BLaER1 treated with 17β-estradiol and CSF1 and Interleukin-3, amounts not matched to agents 10 nM and 100 nM (cell line): Measurements from ENCODE around the gene TMF1.

ENCODE experiments used
- H3K27ac ChIP-seq, 11 experiments: shearing (Covaris generic); formaldehyde crosslinking; 2 replicates each; pipeline ENCODE4 v1.8.1; 2022
- H3K27me3 ChIP-seq, 11 experiments: shearing (Covaris generic); formaldehyde crosslinking; 2 replicates each; pipeline ENCODE4 v1.8.1; 2022
- H3K36me3 ChIP-seq, 11 experiments: shearing (Covaris generic); formaldehyde crosslinking; 2 replicates each; pipeline ENCODE4 v1.8.1; 2022
- H3K4me1 ChIP-seq, 10 experiments: shearing (Covaris generic); formaldehyde crosslinking; 2 replicates each; pipeline ENCODE4 v1.8.1; 2022
- H3K4me2 ChIP-seq, 11 experiments: shearing (Covaris generic); formaldehyde crosslinking; 2 replicates each; pipeline ENCODE4 v1.8.1; 2022
- H3K4me3 ChIP-seq, 10 experiments: shearing (Covaris generic); formaldehyde crosslinking; 2 replicates each; pipeline ENCODE4 v1.8.1; 2022
- H3K9ac ChIP-seq, 11 experiments: shearing (Covaris generic); formaldehyde crosslinking; 2 replicates each; pipeline ENCODE4 v1.8.1; 2022
- H3K9me3 ChIP-seq, 11 experiments: shearing (Covaris generic); formaldehyde crosslinking; replicated peaks in 1 of 11; 2 replicates each; pipeline ENCODE4 v1.8.1; 2022
- H4K20me1 ChIP-seq, 11 experiments: shearing (Covaris generic); formaldehyde crosslinking; 2 replicates each; pipeline ENCODE4 v1.8.1; 2022
- Cebpa-rat ChIP-seq, 11 experiments: shearing (Covaris generic); IDR thresholded peaks; 2 replicates each; pipeline ENCODE4 v1.8.1; 2022

The TMF1 gene

DNA sequence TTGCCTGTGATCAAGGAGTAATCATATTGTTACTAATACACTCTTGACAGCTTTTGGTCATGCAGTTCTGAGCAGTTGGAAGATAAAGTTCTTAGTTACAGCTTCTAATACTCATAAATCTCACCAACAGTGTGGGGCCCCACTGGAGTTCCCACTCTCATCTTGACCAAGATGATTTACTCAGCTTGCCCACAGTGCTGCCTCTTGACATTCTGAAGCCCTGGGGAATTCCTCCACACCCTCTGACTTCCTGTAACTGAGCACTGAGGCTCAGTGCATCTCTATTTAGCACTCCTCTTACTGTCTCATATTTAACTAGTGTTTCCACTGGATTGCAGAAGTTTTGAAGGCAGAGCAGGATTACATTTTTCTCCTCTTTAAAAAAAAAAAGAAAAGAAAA, 30.7 kb upstream of the TMF1 start:
- peak overlapping the region; percentile 16 to 94 (median 64); a peak in 14 of 20 replicates for H3K4me3 ChIP-seq
- peaks cover 62 to 83% (median 73%) of the 10 kb centered on the region in 10 experiments for H3K4me1 ChIP-seq

DNA sequence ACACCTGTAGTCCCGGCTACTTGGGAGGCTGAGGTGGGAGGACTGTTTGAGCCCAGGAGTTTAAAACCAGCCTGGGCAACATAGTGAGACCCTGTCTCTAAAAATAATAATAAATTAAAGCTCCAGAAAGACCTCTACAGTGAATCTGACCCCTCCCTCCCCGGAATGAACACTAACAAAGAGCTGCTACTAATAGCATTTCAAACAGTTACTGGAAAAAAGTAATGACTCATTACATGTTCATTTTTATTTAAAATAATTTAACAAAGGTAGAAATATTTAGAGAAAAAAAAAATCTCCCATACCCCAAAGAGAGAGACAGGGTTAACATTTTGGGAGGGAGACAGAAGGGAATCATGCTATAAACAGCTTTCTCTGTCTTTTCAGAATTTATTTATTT, 30.2 kb upstream of the TMF1 start:
- peak overlapping the region in 9 of 10 experiments; percentile 16 to 94 (median 34); a peak in 13 of 20 replicates for H3K4me3 ChIP-seq
- H3K36me3 ChIP-seq = peaks cover 0 to 9% (median 0%) of the 10 kb centered on the region in 11 experiments; a peak in 4 of 22 replicates
- peaks cover 0 to 13% (median 0%) of the 10 kb centered on the region in 11 experiments; a peak in 6 of 22 replicates for H4K20me1 ChIP-seq
- peak overlapping the region; percentile 54 to 89 (median 86) for H3K27ac ChIP-seq
- H3K4me2 ChIP-seq = peak overlapping the region; percentile 74 to 99 (median 94)
- H3K9me3 ChIP-seq = no peaks in the 10 kb centered on the region
- no peaks in the 10 kb centered on the region for H3K27me3 ChIP-seq
- peak overlapping the region; percentile 53 to 92 (median 89) for H3K9ac ChIP-seq
- H3K4me1 ChIP-seq = peaks cover 62 to 82% (median 73%) of the 10 kb centered on the region in 10 experiments
- no peak for TF ChIP-seq Cebpa-rat (IDR thresholded peaks at IDR 0.05)

More for the DNA sequence above, 30.7 kb upstream of the TMF1 start:
- H3K27ac ChIP-seq = peak overlapping the region; percentile 54 to 89 (median 86)
- peaks cover 0 to 15% (median 0%) of the 10 kb centered on the region in 11 experiments; a peak in 6 of 22 replicates for H4K20me1 ChIP-seq
- H3K4me2 ChIP-seq = peak overlapping the region; percentile 74 to 99 (median 94)
- peaks cover 0 to 6% (median 0%) of the 10 kb centered on the region in 11 experiments; a peak in 4 of 22 replicates for H3K36me3 ChIP-seq
- no peak for TF ChIP-seq Cebpa-rat (IDR thresholded peaks at IDR 0.05)
- peak overlapping the region; percentile 53 to 92 (median 89) for H3K9ac ChIP-seq
- no peaks in the 10 kb centered on the region for H3K9me3 ChIP-seq
- no peaks in the 10 kb centered on the region for H3K27me3 ChIP-seq

DNA sequence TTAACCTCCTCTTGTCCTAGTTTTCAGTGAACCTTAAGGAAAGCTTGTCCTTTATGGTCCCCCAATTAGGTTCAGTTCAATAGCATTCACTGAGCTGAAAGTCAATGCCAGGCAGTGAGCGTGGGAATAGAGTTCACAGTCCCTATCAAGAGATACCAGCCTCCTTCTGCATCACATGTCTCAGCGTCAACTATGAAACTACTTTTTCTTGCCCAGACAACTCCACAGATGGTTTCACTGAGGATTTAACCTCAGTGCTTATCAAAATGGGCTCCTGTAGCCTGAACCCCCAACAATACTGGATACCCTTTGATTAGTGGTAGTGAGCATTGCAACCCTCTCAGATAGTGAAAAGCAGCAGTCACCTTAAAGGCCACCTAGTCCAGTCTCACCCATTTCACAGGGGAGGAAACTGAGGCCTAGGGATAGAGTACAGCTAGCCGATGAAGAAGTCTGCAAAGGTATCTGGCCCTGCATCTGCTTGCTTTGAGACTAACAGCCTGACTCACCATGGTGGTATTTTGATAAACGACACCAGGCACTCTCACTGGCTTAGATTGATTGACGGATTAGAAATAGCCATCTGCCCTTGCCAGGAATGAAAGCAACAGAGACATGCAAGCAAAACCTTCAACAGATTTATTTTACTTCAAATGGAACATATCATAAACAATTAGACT, 29.6 kb upstream of the TMF1 start:
- Histone ChIP-seq H3K4me2 (peak overlapping the region; percentile 74 to 99 (median 94)), H3K9me3 (no peaks in the 10 kb centered on the region), H3K36me3 (peaks cover under 1 to 10% (median 3%) of the 10 kb centered on the region in 11 experiments; a peak in 16 of 22 replicates), H3K27ac (peak overlapping the region; percentile 54 to 89 (median 86)), H3K4me3 (peak overlapping the region in 5 of 10 experiments; percentile 23 to 94 (median 82); a peak in 8 of 20 replicates), H3K9ac (peak overlapping the region; percentile 53 to 92 (median 89); a peak in 21 of 22 replicates), H3K4me1 (peaks cover 60 to 76% (median 68%) of the 10 kb centered on the region in 10 experiments), H3K27me3 (no peaks in the 10 kb centered on the region), H4K20me1 (peaks cover 0 to 7% (median 0%) of the 10 kb centered on the region in 11 experiments; a peak in 2 of 22 replicates)
- TF ChIP-seq Cebpa-rat (IDR thresholded peaks at IDR 0.05) = no peak

DNA sequence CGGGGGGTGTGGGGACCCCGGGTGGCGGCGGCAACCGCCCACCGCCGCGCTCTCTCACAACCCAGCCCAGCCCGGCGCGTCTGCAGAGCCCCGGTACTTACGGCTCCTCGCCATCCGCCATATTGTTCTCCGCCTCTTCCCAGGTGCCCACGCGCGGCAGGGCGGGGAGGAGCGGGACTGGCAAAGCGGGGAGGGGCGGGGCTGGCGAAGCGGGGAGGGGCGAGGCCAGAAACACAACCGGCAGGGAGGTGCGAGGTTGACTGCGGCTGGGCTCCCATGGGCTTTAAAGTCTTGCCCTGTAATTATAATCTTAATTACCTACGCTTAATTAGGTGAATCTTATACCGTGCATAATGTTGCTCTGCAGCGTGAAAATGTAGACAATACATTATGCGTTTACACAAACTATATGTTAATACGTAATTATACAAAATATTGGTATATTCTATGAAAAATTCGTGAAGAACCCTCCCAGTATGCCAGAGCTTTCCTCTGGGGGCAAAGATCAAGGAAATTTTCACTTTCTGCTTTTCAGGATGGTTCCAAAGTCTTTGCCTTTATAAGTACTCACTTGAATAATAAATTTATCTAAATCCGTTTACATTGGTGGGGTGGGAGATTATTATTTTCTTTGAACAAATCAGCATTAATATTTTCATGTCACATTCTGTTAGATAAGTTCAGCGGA, 28.2 kb upstream of the TMF1 start, which contains the start of gene UBA3:
UBA3 (minus strand) TSS at position 133 of the 688 bp plus-strand sequence; CDS start at position 121, 12 bp downstream.
- Histone ChIP-seq H3K27me3 (no peaks in the 10 kb centered on the region), H3K9me3 (no peaks in the 10 kb centered on the region), H3K9ac (peak within 1 kb of the TSS; percentile 93 to 98 (median 97)), H3K4me1 (peaks cover 55 to 64% (median 60%) of the 10 kb centered on the region in 10 experiments), H3K4me2 (peak within 1 kb of the TSS; percentile 88 to 99 (median 93)), H4K20me1 (peaks cover 0 to 12% (median 0%) of the 10 kb centered on the region in 11 experiments; a peak in 2 of 22 replicates), H3K36me3 (peaks cover 14 to 23% (median 17%) of the 10 kb centered on the region in 11 experiments; a peak in 20 of 22 replicates), H3K4me3 (peak within 1 kb of the TSS; percentile 85 to 99 (median 97)), H3K27ac (peak within 1 kb of the TSS; percentile 86 to 97 (median 93))
- TF ChIP-seq Cebpa-rat (IDR thresholded peaks at IDR 0.05) = no peak

- H3K9ac ChIP-seq = peak overlapping the region; percentile 93 to 98 (median 97)
- no peaks in the 10 kb centered on the region for H3K27me3 ChIP-seq
- peak overlapping the region; percentile 86 to 97 (median 93) for H3K27ac ChIP-seq
- no peaks in the 10 kb centered on the region for H3K9me3 ChIP-seq
- H3K4me3 ChIP-seq = peak overlapping the region; percentile 85 to 99 (median 97)
- no peak for TF ChIP-seq Cebpa-rat (IDR thresholded peaks at IDR 0.05)
- peaks cover 22 to 32% (median 25%) of the 10 kb centered on the region in 11 experiments; a peak in 20 of 22 replicates for H3K36me3 ChIP-seq
- peak overlapping the region; percentile 88 to 97 (median 93) for H3K4me2 ChIP-seq
- H4K20me1 ChIP-seq = peaks cover 0 to 17% (median 0%) of the 10 kb centered on the region in 11 experiments; a peak in 2 of 22 replicates
- H3K4me1 ChIP-seq = peaks cover 55 to 64% (median 60%) of the 10 kb centered on the region in 10 experiments
These were observed 27.4 kb upstream of the TMF1 start for GRCh38 chr3:69079269-69080159.

DNA sequence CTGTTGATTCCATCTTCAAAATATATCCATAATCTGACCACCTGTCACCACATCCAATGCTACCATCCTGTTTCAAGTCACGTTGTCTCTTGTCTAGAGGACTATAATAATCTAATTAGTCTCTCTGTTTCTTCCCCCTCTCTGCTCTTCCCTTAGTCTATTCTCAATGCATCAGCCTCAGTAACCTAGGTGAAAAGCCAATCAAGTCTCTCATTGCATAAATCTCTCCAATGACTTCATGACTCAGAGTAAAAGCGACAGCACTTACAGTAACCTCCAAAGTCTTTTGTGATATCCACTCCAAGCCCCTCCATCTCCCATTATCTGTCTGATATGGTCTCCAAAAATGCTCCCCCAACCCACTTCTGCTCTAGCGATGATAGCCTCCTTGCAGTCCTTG, 20.8 kb upstream of the TMF1 start:
- Histone ChIP-seq H3K4me3 (no peak overlapping the region), H3K27me3 (no peaks in the 10 kb centered on the region), H3K4me1 (peaks cover 8 to 25% (median 20%) of the 10 kb centered on the region in 10 experiments), H3K9ac (no peak overlapping the region), H4K20me1 (peaks cover 0 to 57% (median 7%) of the 10 kb centered on the region in 11 experiments; a peak in 5 of 22 replicates), H3K9me3 (no peaks in the 10 kb centered on the region), H3K36me3 (peaks cover 59 to 92% (median 81%) of the 10 kb centered on the region in 11 experiments), H3K27ac (no peak overlapping the region), H3K4me2 (peak overlapping the region in 5 of 11 experiments; percentile 9 to 32 (median 18); a peak in 3 of 22 replicates)
- no peak for TF ChIP-seq Cebpa-rat (IDR thresholded peaks at IDR 0.05)

DNA sequence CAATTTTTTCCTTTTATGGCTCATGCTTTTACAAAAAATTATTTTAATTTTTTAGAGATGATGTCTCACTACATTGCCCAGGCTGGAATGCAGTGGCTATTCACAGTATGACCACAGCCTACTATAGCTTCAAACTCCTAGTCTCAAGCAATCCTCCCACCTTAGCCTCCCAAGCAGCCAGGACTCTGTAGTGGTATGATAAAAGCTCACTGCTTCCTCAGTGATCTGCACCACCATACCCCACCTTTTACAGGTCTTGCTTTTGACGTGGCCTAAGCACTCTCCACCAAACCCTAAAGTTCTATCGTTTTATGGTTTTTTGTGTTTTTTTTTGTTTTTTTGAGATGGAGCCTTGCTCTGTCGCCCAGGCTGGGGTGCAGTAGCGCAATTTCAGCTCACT, 14.0 kb upstream of the TMF1 start:
- H3K4me2 ChIP-seq = peak overlapping the region in 3 of 11 experiments; percentile 32 to 50 (median 41); a peak in 4 of 22 replicates
- H3K4me1 ChIP-seq = peaks cover 0 to 35% (median 21%) of the 10 kb centered on the region in 10 experiments; a peak in 17 of 20 replicates
- H3K36me3 ChIP-seq = peaks cover 57 to 93% (median 79%) of the 10 kb centered on the region in 11 experiments
- no peak overlapping the region for H3K4me3 ChIP-seq
- H4K20me1 ChIP-seq = peaks cover 0 to 25% (median 0%) of the 10 kb centered on the region in 11 experiments; a peak in 1 of 22 replicates
- H3K9me3 ChIP-seq = peaks cover 0 to 5% (median 0%) of the 10 kb centered on the region in 11 experiments; a peak in 2 of 22 replicates
- no peak overlapping the region for H3K9ac ChIP-seq
- no peak overlapping the region for H3K27ac ChIP-seq
- no peaks in the 10 kb centered on the region for H3K27me3 ChIP-seq
- no peak for TF ChIP-seq Cebpa-rat (IDR thresholded peaks at IDR 0.05)
